Astrocyte (in vitro differentiated cells and primary cell): ENCODE data around the gene RUNX1. TPM values are rescaled to one million over a fixed set of nuclear protein-coding genes. Genes with fewer than 3 reads are reported as not detected.

ENCODE experiments used
- DNase-seq: peaks from one replicate; pipeline ENCODE4 v3.0.0-alpha.2; 2010; ENCODE audit warnings: low read depth
- FAIRE-seq: peaks from 2 replicates; lab custom pipeline; 2011; peaks lifted over from hg19 to GRCh38; lab: Jason Lieb, UNC
- H2AFZ ChIP-seq: 2 replicates; pipeline ENCODE4 v1.6.0; 2012; ENCODE audit warnings: low read depth, low read length, inconsistent platforms
- H3K27ac ChIP-seq: 2 replicates; pipeline ENCODE4 v1.5.1; 2011; ENCODE audit warnings: low read depth, low read length, inconsistent platforms
- H3K27me3 ChIP-seq: 2 replicates; pipeline ENCODE4 v1.6.0; 2011; ENCODE audit warnings: low read length, inconsistent platforms; ENCODE audit not compliant: insufficient read depth
- H3K36me3 ChIP-seq: 2 replicates; pipeline ENCODE4 v1.5.1; 2011; ENCODE audit warnings: low read length, inconsistent platforms; ENCODE audit not compliant: insufficient read depth
- H3K4me1 ChIP-seq: 2 replicates; pipeline ENCODE4 v1.5.1; 2011; ENCODE audit warnings: low read length, inconsistent platforms; ENCODE audit not compliant: insufficient read depth
- H3K4me2 ChIP-seq: 2 replicates; pipeline ENCODE4 v1.6.0; 2012; ENCODE audit warnings: low read length, inconsistent platforms
- H3K4me3 ChIP-seq: 2 replicates; pipeline ENCODE4 v1.5.1; 2011; ENCODE audit warnings: low read depth, mild to moderate bottlenecking, low read length, inconsistent platforms; ENCODE audit not compliant: insufficient read depth
- H3K79me2 ChIP-seq: 2 replicates; pipeline ENCODE4 v1.6.0; 2012; ENCODE audit warnings: mild to moderate bottlenecking, low read length, inconsistent platforms; ENCODE audit not compliant: insufficient read depth
- H3K9ac ChIP-seq: 2 replicates; pipeline ENCODE4 v1.6.0; 2012; ENCODE audit warnings: mild to moderate bottlenecking, low read length, inconsistent platforms
- H3K9me3 ChIP-seq: 2 replicates; pipeline ENCODE4 v1.5.1; 2012; ENCODE audit warnings: low read depth, mild to moderate bottlenecking, low read length, inconsistent platforms; ENCODE audit not compliant: insufficient read depth
- H4K20me1 ChIP-seq: 2 replicates; pipeline ENCODE4 v1.6.0; 2012; ENCODE audit warnings: low read length, inconsistent platforms; ENCODE audit not compliant: insufficient read depth
- H3K27ac Mint-ChIP-seq: one replicate; pipeline ENCODE4 v1.8.0; 2021; ENCODE audit warnings: mild to moderate bottlenecking, mixed read lengths; ENCODE audit not compliant: unreplicated experiment
- H3K27me3 Mint-ChIP-seq: one replicate; pipeline ENCODE4 v1.8.0; 2021; ENCODE audit warnings: low read depth, mixed read lengths; ENCODE audit not compliant: unreplicated experiment
- H3K36me3 Mint-ChIP-seq: one replicate; pipeline ENCODE4 v1.8.0; 2021; ENCODE audit warnings: low read depth, mixed read lengths; ENCODE audit not compliant: unreplicated experiment
- H3K4me1 Mint-ChIP-seq: one replicate; pipeline ENCODE4 v1.8.0; 2021; ENCODE audit warnings: low read depth, mixed read lengths; ENCODE audit not compliant: unreplicated experiment
- H3K4me3 Mint-ChIP-seq: one replicate; pipeline ENCODE4 v1.8.0; 2021; ENCODE audit warnings: mild to moderate bottlenecking, moderate library complexity, mixed read lengths; ENCODE audit not compliant: unreplicated experiment
- H3K9me3 Mint-ChIP-seq: one replicate; pipeline ENCODE4 v1.8.0; 2021; ENCODE audit warnings: mild to moderate bottlenecking, mixed read lengths; ENCODE audit not compliant: unreplicated experiment
- EZH2 ChIP-seq: IDR thresholded peaks from 2 replicates; pipeline ENCODE4 v1.6.1; 2012; ENCODE audit warnings: mild to moderate bottlenecking, low read length, inconsistent platforms; ENCODE audit not compliant: insufficient read depth
- total RNA-seq: library from RNA; stranded (reverse); gene quantifications from 2 replicates; pipeline ENCODE4 v1.2.1, GENCODE V29; 2021
- TF ChIP-seq, protein P1 (sequence below): IDR thresholded peaks from 2 replicates; pipeline ENCODE4 v1.5.1; 2011; ENCODE audit warnings: low read depth, mild to moderate bottlenecking, inconsistent platforms, low read length, moderate library complexity; ENCODE audit not compliant: insufficient read depth

Gene RUNX1
- total RNA-seq, 1 donor from 2014 or later = 84.6 TPM

DNA sequence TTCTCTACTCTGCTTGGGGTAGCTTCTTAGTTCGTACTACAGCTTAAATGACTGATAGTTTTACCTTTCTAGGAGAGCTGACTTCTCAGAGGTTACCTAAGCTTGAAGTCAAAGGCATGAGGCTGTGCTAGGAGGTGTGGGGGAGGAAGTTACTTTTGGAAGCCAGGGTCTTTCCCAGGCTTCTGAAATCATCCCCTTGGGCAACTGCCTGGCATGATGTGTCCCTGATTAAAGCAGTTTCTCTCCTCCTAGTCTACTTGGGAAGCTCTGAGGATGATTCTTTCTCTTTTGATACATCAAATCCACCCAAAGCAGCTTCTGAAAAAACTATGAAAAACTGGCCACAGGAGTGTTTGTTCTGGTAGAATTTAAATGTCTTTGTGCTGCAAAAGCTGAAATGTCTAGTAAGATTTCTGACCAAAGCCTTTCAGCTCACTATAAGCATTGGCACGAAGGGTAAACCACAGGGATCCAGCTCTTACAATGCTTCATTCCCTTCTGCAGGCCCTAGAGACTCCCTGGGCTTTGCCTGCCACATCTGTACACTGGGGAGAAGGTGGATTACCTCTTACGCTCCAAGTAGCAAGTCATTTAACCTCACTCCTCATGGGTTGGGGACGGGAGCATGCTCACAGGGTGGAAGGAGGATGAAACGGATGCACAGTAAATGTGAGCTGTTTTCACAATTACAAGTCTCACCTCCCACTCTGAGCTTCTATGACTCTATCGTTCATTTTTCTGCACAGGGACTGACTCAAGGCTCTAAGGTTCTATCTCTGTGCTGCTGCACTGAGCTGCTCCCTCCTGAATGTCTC, 59.6 kb downstream of the RUNX1 start:
- Histone ChIP-seq H3K27ac (peak overlapping the region; percentile 36), H3K4me2 (peak overlapping the region; percentile 20), H2AFZ (no peak overlapping the region), H3K4me1 (peaks cover 35% of the 10 kb centered on the region), H3K27me3 (no peaks in the 10 kb centered on the region), H4K20me1 (no peaks in the 10 kb centered on the region), H3K9me3 (no peaks in the 10 kb centered on the region), H3K36me3 (no peaks in the 10 kb centered on the region), H3K9ac (peak overlapping the region; percentile 16), H3K79me2 (peaks cover 7% of the 10 kb centered on the region), H3K4me3 (no peak overlapping the region)
- H3K9me3 Mint-ChIP-seq = no peaks in the 10 kb centered on the region
- H3K4me3 Mint-ChIP-seq = no peak overlapping the region
- H3K4me1 Mint-ChIP-seq = peaks cover 49% of the 10 kb centered on the region
- no peak for FAIRE-seq
- peak overlapping the region; percentile 54 for H3K27ac Mint-ChIP-seq
- peak; percentile 70 for DNase-seq
- H3K36me3 Mint-ChIP-seq = peaks cover 3% of the 10 kb centered on the region
- H3K27me3 Mint-ChIP-seq = no peaks in the 10 kb centered on the region
- TF ChIP-seq, protein P1, sequence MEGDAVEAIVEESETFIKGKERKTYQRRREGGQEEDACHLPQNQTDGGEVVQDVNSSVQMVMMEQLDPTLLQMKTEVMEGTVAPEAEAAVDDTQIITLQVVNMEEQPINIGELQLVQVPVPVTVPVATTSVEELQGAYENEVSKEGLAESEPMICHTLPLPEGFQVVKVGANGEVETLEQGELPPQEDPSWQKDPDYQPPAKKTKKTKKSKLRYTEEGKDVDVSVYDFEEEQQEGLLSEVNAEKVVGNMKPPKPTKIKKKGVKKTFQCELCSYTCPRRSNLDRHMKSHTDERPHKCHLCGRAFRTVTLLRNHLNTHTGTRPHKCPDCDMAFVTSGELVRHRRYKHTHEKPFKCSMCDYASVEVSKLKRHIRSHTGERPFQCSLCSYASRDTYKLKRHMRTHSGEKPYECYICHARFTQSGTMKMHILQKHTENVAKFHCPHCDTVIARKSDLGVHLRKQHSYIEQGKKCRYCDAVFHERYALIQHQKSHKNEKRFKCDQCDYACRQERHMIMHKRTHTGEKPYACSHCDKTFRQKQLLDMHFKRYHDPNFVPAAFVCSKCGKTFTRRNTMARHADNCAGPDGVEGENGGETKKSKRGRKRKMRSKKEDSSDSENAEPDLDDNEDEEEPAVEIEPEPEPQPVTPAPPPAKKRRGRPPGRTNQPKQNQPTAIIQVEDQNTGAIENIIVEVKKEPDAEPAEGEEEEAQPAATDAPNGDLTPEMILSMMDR = no peak
- no peak for TF ChIP-seq EZH2

- Histone ChIP-seq H3K4me3 (no peak overlapping the region), H3K79me2 (peaks cover 7% of the 10 kb centered on the region), H4K20me1 (no peaks in the 10 kb centered on the region), H3K4me2 (no peak overlapping the region), H3K9me3 (no peaks in the 10 kb centered on the region), H3K9ac (no peak overlapping the region), H2AFZ (no peak overlapping the region), H3K27ac (no peak overlapping the region), H3K36me3 (no peaks in the 10 kb centered on the region), H3K27me3 (no peaks in the 10 kb centered on the region), H3K4me1 (peaks cover 43% of the 10 kb centered on the region)
- Mint-ChIP-seq H3K4me1 (peaks cover 59% of the 10 kb centered on the region), H3K9me3 (no peaks in the 10 kb centered on the region), H3K27ac (peak overlapping the region; percentile 9), H3K4me3 (no peak overlapping the region), H3K27me3 (no peaks in the 10 kb centered on the region), H3K36me3 (peaks cover 3% of the 10 kb centered on the region)
- FAIRE-seq (no peak), DNase-seq (no peak)
- TF ChIP-seq, protein P1 = no peak
- TF ChIP-seq EZH2 = no peak
Observed at GRCh38 chr21:34988625-34989024, 60.5 kb downstream of the RUNX1 start.

DNA sequence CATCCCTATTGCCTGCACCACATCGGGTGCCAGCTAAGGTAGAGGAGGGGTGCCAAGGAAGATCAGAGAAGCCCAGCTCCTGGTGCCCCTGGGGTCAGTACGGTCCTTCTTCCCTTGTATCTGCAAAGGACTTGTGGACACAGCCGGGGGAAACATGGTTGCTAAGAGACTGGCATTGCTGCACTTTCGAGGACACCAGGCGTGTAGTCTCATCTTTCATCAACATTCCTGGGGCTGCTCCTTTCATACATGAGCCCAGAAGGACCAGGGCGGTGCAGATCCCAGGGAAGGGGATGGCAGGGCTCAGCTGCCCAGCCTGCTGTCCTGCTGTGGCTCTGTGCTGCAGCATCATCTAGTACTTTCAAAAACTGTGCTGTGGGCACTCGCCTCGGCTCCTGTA, 61.0 kb downstream of the RUNX1 start:
- peak overlapping the region; percentile 97 for H3K27ac Mint-ChIP-seq
- no peak overlapping the region for H3K27ac ChIP-seq
- H3K4me1 Mint-ChIP-seq = peaks cover 63% of the 10 kb centered on the region
- H4K20me1 ChIP-seq = no peaks in the 10 kb centered on the region
- H3K9me3 Mint-ChIP-seq = no peaks in the 10 kb centered on the region
- H3K9ac ChIP-seq = no peak overlapping the region
- TF ChIP-seq EZH2 = no peak
- TF ChIP-seq, protein P1 = no peak
- H3K27me3 Mint-ChIP-seq = no peaks in the 10 kb centered on the region
- peaks cover 7% of the 10 kb centered on the region for H3K79me2 ChIP-seq
- no peak for DNase-seq
- H3K4me3 ChIP-seq = no peak overlapping the region
- no peak overlapping the region for H3K4me2 ChIP-seq
- no peaks in the 10 kb centered on the region for H3K36me3 ChIP-seq
- no peak overlapping the region for H2AFZ ChIP-seq
- H3K27me3 ChIP-seq = no peaks in the 10 kb centered on the region
- H3K4me3 Mint-ChIP-seq = no peak overlapping the region
- no peaks in the 10 kb centered on the region for H3K9me3 ChIP-seq
- no peak for FAIRE-seq
- peaks cover 3% of the 10 kb centered on the region for H3K36me3 Mint-ChIP-seq
- H3K4me1 ChIP-seq = peaks cover 47% of the 10 kb centered on the region
